ENCODE data around the gene DSCAM.
"Not testable (repeated sequence)": the region's sequence is repeated elsewhere in the genome, so short reads cannot be mapped to it uniquely, and the experiment has no call there.

The DSCAM gene

GRCh38 chr21:40200126-40200525 lies 646.8 kb downstream of the DSCAM start:
- DNase-seq: no peak

GRCh38 chr21:40194185-40194980 lies 652.6 kb downstream of the DSCAM start:
- DNase-seq: no peak

GRCh38 chr21:40191616-40192015 lies 655.3 kb downstream of the DSCAM start:
- no peak for DNase-seq

GRCh38 chr21:40191196-40191595 lies 655.8 kb downstream of the DSCAM start:
- no peak for DNase-seq

GRCh38 chr21:40187946-40188654 lies 658.9 kb downstream of the DSCAM start:
- DNase-seq: no peak

GRCh38 chr21:40187244-40187643 lies 659.7 kb downstream of the DSCAM start:
- DNase-seq: no peak

GRCh38 chr21:40186045-40186444 lies 660.9 kb downstream of the DSCAM start:
- DNase-seq: no peak

GRCh38 chr21:40185208-40185607 lies 661.8 kb downstream of the DSCAM start:
- DNase-seq: no peak

- DNase-seq: not testable (repeated sequence)
Observed at GRCh38 chr21:40182491-40182890, 664.5 kb downstream of the DSCAM start.

GRCh38 chr21:40179166-40179565 lies 667.8 kb downstream of the DSCAM start:
- no peak for DNase-seq

- DNase-seq: no peak
Observed at GRCh38 chr21:40178726-40179125, 668.2 kb downstream of the DSCAM start.

- no peak for DNase-seq
Observed at GRCh38 chr21:40177979-40178378, 669.0 kb downstream of the DSCAM start.

GRCh38 chr21:40176724-40177123 lies 670.2 kb downstream of the DSCAM start:
- no peak for DNase-seq

- DNase-seq: no peak
Observed at GRCh38 chr21:40173816-40174215, 673.1 kb downstream of the DSCAM start.

GRCh38 chr21:40169971-40170370 lies 677.0 kb downstream of the DSCAM start:
- no peak for DNase-seq

- DNase-seq: no peak
Observed at GRCh38 chr21:40166291-40166843, 680.6 kb downstream of the DSCAM start.

- no peak for DNase-seq
Observed at GRCh38 chr21:40165773-40166070, 681.2 kb downstream of the DSCAM start.

- no peak for DNase-seq
Observed at GRCh38 chr21:40164905-40165772, 681.8 kb downstream of the DSCAM start.

- no peak for DNase-seq
Observed at GRCh38 chr21:40162075-40162474, 684.9 kb downstream of the DSCAM start.

- DNase-seq: no peak
Observed at GRCh38 chr21:40160911-40161310, 686.0 kb downstream of the DSCAM start.

- DNase-seq: no peak
Observed at GRCh38 chr21:40158366-40158765, 688.6 kb downstream of the DSCAM start.

- no peak for DNase-seq
Observed at GRCh38 chr21:40155563-40155962, 691.4 kb downstream of the DSCAM start.

GRCh38 chr21:40153351-40153750 lies 693.6 kb downstream of the DSCAM start:
- DNase-seq: no peak

Data from stimulated activated naive CD4-positive, alpha-beta T cell (primary cell).